GM20431 (cell line): ENCODE measurements around the gene NDUFS3.

Experiments used
- in situ Hi-C: fragments of 300-500 bp; cut with MseI, MboI; formaldehyde crosslinking; loops from one replicate; pipeline ENCODE4 v1.15.0; 2020; ENCODE audit warnings: low sequenced_read_pairs; ENCODE audit not compliant: unreplicated experiment

NDUFS3 gene

GRCh38 chr11:47589118-47589517, 10.2 kb downstream of the NDUFS3 start:
- in situ Hi-C loops = no loop called here

GRCh38 chr11:47589584-47589976, 10.7 kb downstream of the NDUFS3 start:
- in situ Hi-C loops = no loop called here

- in situ Hi-C loops = no loop called here
Observed at GRCh38 chr11:47589977-47590861, 11.3 kb downstream of the NDUFS3 start.

- in situ Hi-C loops = no loop called here
Observed at GRCh38 chr11:47591764-47592163, 12.9 kb downstream of the NDUFS3 start.

- in situ Hi-C loops = no loop called here
Observed at GRCh38 chr11:47592251-47592650, 13.4 kb downstream of the NDUFS3 start.

- in situ Hi-C loops = no loop called here
Observed at GRCh38 chr11:47592970-47593369, 14.1 kb downstream of the NDUFS3 start.

- in situ Hi-C loops = no loop called here
Observed at GRCh38 chr11:47593492-47593933, 14.6 kb downstream of the NDUFS3 start.

- in situ Hi-C loops = no loop called here
Observed at GRCh38 chr11:47593934-47594855, 15.3 kb downstream of the NDUFS3 start, which contains the start of gene C1QTNF4. C1QTNF4 (minus strand) TSS chr11:47594411; CDS start chr11:47590810, 3,601 bp downstream.

- in situ Hi-C loops = no loop called here
Observed at GRCh38 chr11:47595029-47595428, 16.2 kb downstream of the NDUFS3 start.

GRCh38 chr11:47595967-47596366, 17.1 kb downstream of the NDUFS3 start:
- in situ Hi-C loops = no loop called here

GRCh38 chr11:47599902-47600301, 21.0 kb downstream of the NDUFS3 start:
- in situ Hi-C loops = no loop called here

GRCh38 chr11:47603295-47603694, 24.4 kb downstream of the NDUFS3 start:
- in situ Hi-C loops = no loop called here

GRCh38 chr11:47605921-47606320, 27.0 kb downstream of the NDUFS3 start:
- in situ Hi-C loops = no loop called here

- in situ Hi-C loops = no loop called here
Observed at GRCh38 chr11:47606731-47607130, 27.9 kb downstream of the NDUFS3 start.

GRCh38 chr11:47607380-47607779, 28.5 kb downstream of the NDUFS3 start:
- in situ Hi-C loops = no loop called here

- in situ Hi-C loops = no loop called here
Observed at GRCh38 chr11:47609675-47610074, 30.8 kb downstream of the NDUFS3 start.

- in situ Hi-C loops = no loop called here
Observed at GRCh38 chr11:47611348-47611794, 32.5 kb downstream of the NDUFS3 start.

- in situ Hi-C loops = no loop called here
Observed at GRCh38 chr11:47615249-47615648, 36.4 kb downstream of the NDUFS3 start.

- in situ Hi-C loops = no loop called here
Observed at GRCh38 chr11:47616726-47617416, 38.0 kb downstream of the NDUFS3 start.

GRCh38 chr11:47617417-47617809, 38.5 kb downstream of the NDUFS3 start:
- in situ Hi-C loops = no loop called here
